K562 (cell line): ENCODE results near the gene PRKCE. TPM values are rescaled to one million over a fixed set of nuclear protein-coding genes. Genes with fewer than 3 reads are reported as not detected.

ENCODE experiments used
- ATAC-seq: fragments of 200-7000 bp; cut with Tn5 transposase; 3 replicates; pipeline ENCODE4 v1.9.1; 2020; ENCODE audit warnings: moderate library complexity
- BruUV-seq: library from RNA; stranded (reverse); fragments of 400-500 nt; replicated peaks from 2 replicates; lab custom pipeline; 2021; lab: Mats Ljungman, UMichigan
- CTCF ChIA-PET: fragments of 300-600 bp; formaldehyde crosslinking; extraction: SDS; loops from one replicate; lab custom pipeline; 2021; ENCODE audit warnings: low intra/inter-chr PET ratio; lab: Yijun Ruan, JAX
- POLR2A ChIA-PET: fragments of 300-600, 350-650 bp; sonication (Branson Sonifier 250); formaldehyde crosslinking; extraction: SDS; loops from one replicate; lab custom pipeline; 2021; ENCODE audit warnings: antibody characterized with exemption, inconsistent platforms; lab: Yijun Ruan, JAX
- DNase-seq, 4 experiments: peaks; one replicate each; pipeline versions ENCODE4 v3.0.0 to v3.0.0-alpha.2; 2011 to 2018; ENCODE audit warnings: low spot score in 3 of 4, mixed read lengths in 3 of 4; ENCODE audit errors: extremely low read depth in 1 of 4
- FAIRE-seq: peaks from 2 replicates; lab custom pipeline; 2011; peaks lifted over from hg19 to GRCh38; lab: Jason Lieb, UNC
- H2AFZ ChIP-seq: 2 replicates; pipeline ENCODE4 v1.6.0; 2011; ENCODE audit warnings: low read depth, low read length, control low read depth, inconsistent platforms
- H3K27ac ChIP-seq: fragments of 200-600 bp; 3 replicates; pipeline ENCODE4 v1.8.0; 2011; ENCODE audit warnings: low read depth, mild to moderate bottlenecking, control low read depth, inconsistent platforms, low read length, moderate library complexity, mixed read lengths; ENCODE audit errors: extremely low read depth
- H3K27me3 ChIP-seq, 2 experiments: fragments of 300-600 bp in 1 of 2; 2 replicates in 1 of 2; 3 replicates in 1 of 2; pipeline versions ENCODE4 v1.6.0 to v1.8.0; 2011; ENCODE audit warnings: inconsistent platforms in 2 of 2, low read length in 2 of 2, mild to moderate bottlenecking in 1 of 2, mixed read lengths in 1 of 2, moderate library complexity in 1 of 2; ENCODE audit not compliant: control insufficient read depth in 2 of 2, insufficient read depth in 2 of 2
- H3K36me3 ChIP-seq: fragments of 300-600 bp; 3 replicates; pipeline ENCODE4 v1.8.0; 2011; ENCODE audit warnings: mild to moderate bottlenecking, low read length, inconsistent platforms; ENCODE audit not compliant: control insufficient read depth, insufficient read depth
- H3K4me1 ChIP-seq, 2 experiments: fragments of 200-600 bp in 1 of 2; replicated peaks in 1 of 2; 2 replicates in 1 of 2; 3 replicates in 1 of 2; pipeline versions ENCODE4 v1.5.1 to v1.8.0; 2011; ENCODE audit warnings: inconsistent platforms in 2 of 2, low read length in 2 of 2, mild to moderate bottlenecking in 1 of 2, mixed read lengths in 1 of 2, moderate library complexity in 1 of 2; ENCODE audit not compliant: control insufficient read depth in 2 of 2, insufficient read depth in 2 of 2
- H3K4me2 ChIP-seq: 2 replicates; pipeline ENCODE4 v1.6.1; 2011; ENCODE audit warnings: low read length, control low read depth, inconsistent platforms, mixed read lengths; ENCODE audit not compliant: insufficient read depth
- H3K4me3 ChIP-seq: fragments of 200-600 bp; sonication (generic), shearing (Covaris generic); 2 replicates; pipeline ENCODE4 v1.5.1; 2016; ENCODE audit warnings: control low read depth, inconsistent platforms
- H3K79me2 ChIP-seq: fragments of 200-600 bp; 3 replicates; pipeline ENCODE4 v1.8.0; 2011; ENCODE audit warnings: low read length, inconsistent platforms; ENCODE audit not compliant: control insufficient read depth, insufficient read depth
- H3K9ac ChIP-seq, 2 experiments: 2 replicates each; pipeline versions ENCODE4 v1.6.0 to v1.6.1; 2011; ENCODE audit warnings: low read depth in 2 of 2, low read length in 2 of 2, control low read depth in 1 of 2, inconsistent platforms in 1 of 2, mild to moderate bottlenecking in 1 of 2, mixed read lengths in 1 of 2; ENCODE audit not compliant: insufficient read depth in 1 of 2
- H3K9me1 ChIP-seq: one replicate; pipeline ENCODE4 v1.6.0; 2011; ENCODE audit warnings: inconsistent platforms, mild to moderate bottlenecking, low read length, moderate library complexity; ENCODE audit not compliant: control insufficient read depth, insufficient read depth
- H3K9me3 ChIP-seq: replicated peaks from 2 replicates; pipeline ENCODE4 v1.5.1; 2011; ENCODE audit warnings: low read depth, low read length, inconsistent platforms; ENCODE audit not compliant: control insufficient read depth, insufficient read depth
- H4K20me1 ChIP-seq: replicated peaks from 2 replicates; pipeline ENCODE4 v1.6.1; 2011; ENCODE audit warnings: low read length, inconsistent platforms, mixed read lengths; ENCODE audit not compliant: control insufficient read depth, insufficient read depth
- BACH1 ChIP-seq: fragments of 200-800 bp; sonication (Bioruptor generic); IDR thresholded peaks from 2 replicates; pipeline ENCODE4 v1.6.1; 2016; ENCODE audit warnings: missing genetic modification characterization, missing compliant biosample characterization
- C11orf30 ChIP-seq: fragments of 450-650 bp; IDR thresholded peaks from 2 replicates; pipeline ENCODE4 v1.6.1; 2016; ENCODE audit warnings: low read depth, mild to moderate bottlenecking
- ELF4 ChIP-seq: fragments of 450-650 bp; formaldehyde crosslinking; IDR thresholded peaks from 2 replicates; pipeline ENCODE4 v1.4.0; 2022; ENCODE audit warnings: missing genetic modification characterization
- HDGF ChIP-seq: fragments of 450-650 bp; IDR thresholded peaks from 2 replicates; pipeline ENCODE4 v1.6.1; 2016
- HNRNPH1 ChIP-seq: fragments of 200-400 bp; formaldehyde crosslinking; optimal IDR thresholded peaks from 2 replicates; pipeline ENCODE3; 2017; ENCODE audit warnings: low read depth, mild to moderate bottlenecking, low read length, moderate library complexity
- MAFF ChIP-seq: IDR thresholded peaks from 2 replicates; pipeline ENCODE4 v1.6.1; 2012; ENCODE audit warnings: low read length, improper control_type of control experiment
- MAFG ChIP-seq: fragments of 450-650 bp; conservative IDR thresholded peaks from 2 replicates; pipeline ENCODE4 v1.6.1; 2016; ENCODE audit warnings: missing genetic modification characterization, missing compliant biosample characterization
- MAFK ChIP-seq: IDR thresholded peaks from 2 replicates; pipeline ENCODE4 v1.6.1; 2011; ENCODE audit warnings: low read length, improper control_type of control experiment
- NFE2 ChIP-seq: IDR thresholded peaks from 2 replicates; pipeline ENCODE4 v1.6.1; 2014; ENCODE audit warnings: antibody characterized with exemption, low read depth
- NFE2L1 ChIP-seq: fragments of 450-650 bp; IDR thresholded peaks from 2 replicates; pipeline ENCODE4 v1.6.1; 2016; ENCODE audit warnings: missing genetic modification characterization, low read depth, mild to moderate bottlenecking, missing compliant biosample characterization, moderate library complexity, borderline replicate concordance
- ZNF316 ChIP-seq: fragments of 450-650 bp; IDR thresholded peaks from 2 replicates; pipeline ENCODE4 v1.6.1; 2016
- ZNF507 ChIP-seq: conservative IDR thresholded peaks from 2 replicates; pipeline ENCODE4 v1.6.1; 2017; ENCODE audit warnings: missing genetic modification characterization, missing compliant biosample characterization
- WGBS: fragments of 100-300 bp; shearing (Covaris generic); methylation state at CpG from one replicate; pipeline ENCODE4 v1.1.6; 2016; ENCODE audit warnings: low coverage, mixed read lengths; ENCODE audit not compliant: insufficient coverage; ENCODE audit errors: missing lambda C conversion rate; 5-methylcytosine and 5-hydroxymethylcytosine counted together
- in situ Hi-C: fragments of 300-500 bp; cut with MboI; formaldehyde crosslinking; loops from 4 replicates; pipeline ENCODE4 v1.15.0; 2018; ENCODE audit warnings: inconsistent platforms, mixed read lengths
- intact Hi-C: fragments of 100-400 bp; cut with micrococcal nuclease; formaldehyde crosslinking; loops from 2 replicates; pipeline ENCODE4 v1.14.2; 2022
- polyA plus RNA-seq, 8 experiments: library from polyadenylated mRNA; depleted of rRNA in 4 of 8; stranded (reverse) in 5 of 8; unstranded in 3 of 8; fragments of >200 nt; fragmentation: Nextera tagmentation in 2 of 8; fragmentation: Illumina TruSeq in 1 of 8; extraction: Ambion mirVana in 2 of 8; extraction: Trizol in 1 of 8; gene quantifications; 2 replicates each; pipeline versions ENCODE4 v1.2.1 to v1.2.3, GENCODE V29; 2011 to 2014; ENCODE audit warnings: inconsistent platforms in 1 of 8, missing spikeins in 1 of 8
- total RNA-seq, 7 experiments: library from RNA; depleted of rRNA in 6 of 7; stranded (reverse); fragments of >200 nt in 6 of 7; fragmentation: Illumina TruSeq in 2 of 7; extraction: Trizol in 2 of 7; gene quantifications; 2 replicates each; pipeline versions ENCODE4 v1.2.1 to v1.2.3, GENCODE V29; 2011 to 2021; ENCODE audit warnings: low replicate concordance in 1 of 7

Gene PRKCE
- total and polyA plus RNA-seq, 9 of the 15 experiments (the other 6 are each of a cell fraction or from before 2014, with no cell fraction given) = 0.06 to 1.0 (median 0.22) TPM; not detected in 1

- Histone ChIP-seq H3K4me2 (no peak overlapping the region), H2AFZ (no peak overlapping the region), H3K27me3 (peaks cover 0 to 9% of the 10 kb centered on the region in 2 experiments; a peak in 3 of 5 replicates), H3K9ac (no peak overlapping the region), H3K79me2 (no peaks in the 10 kb centered on the region), H3K36me3 (no peaks in the 10 kb centered on the region), H3K4me1 (0 out of 5 replicates have a peak, but pooled peaks cover 4% of the 10 kb centered on the region in 2 experiments), H3K27ac (no peak overlapping the region), H3K9me3 (no peaks in the 10 kb centered on the region), H3K4me3 (no peak overlapping the region), H4K20me1 (no peaks in the 10 kb centered on the region), H3K9me1 (no peaks in the 10 kb centered on the region)
- POLR2A ChIA-PET = no interaction called here
- CTCF ChIA-PET = no interaction called here
- in situ Hi-C loops (no loop called here), intact Hi-C loops (no loop called here)
- DNase-seq (no peak), ATAC-seq (no peak), FAIRE-seq (no peak)
- 6% methylated on average over 8 of the region's 8 CpGs for WGBS
- no TSS peak for BruUV-seq
- TF ChIP-seq ZNF507 (tag) (no peak), BACH1 (peak; percentile 45; the same call in 1 of the 2 replicates), HDGF (no peak), HNRNPH1 (no peak), C11orf30 (peak; percentile 82), ELF4 (no peak), MAFF (peak; percentile 68), MAFG (tag) (peak; percentile 86), ZNF316 (peak; percentile 93), MAFK (peak; percentile 64; the same call in 1 of the 2 replicates), NFE2L1 (tag) (peak; percentile 59), NFE2 (peak; percentile 61)
These were observed 281.0 kb downstream of the PRKCE start for GRCh38 chr2:45932278-45932975.
